Tibial nerve (tissue), 4 donors: Measurements from ENCODE around the gene FBXW12.

ENCODE experiments used
- CTCF ChIP-seq, 5 experiments: fragments of 200-600 bp in 3 of 5; fragments of 450-650 bp in 2 of 5; sonication (generic) in 3 of 5; IDR thresholded peaks; one replicate each; pipeline ENCODE4 v1.5.1; 2016 to 2019; ENCODE audit warnings: antibody characterized with exemption in 5 of 5, mild to moderate bottlenecking in 3 of 5, moderate library complexity in 2 of 5
- EP300 ChIP-seq, 2 donors: sonication (generic); formaldehyde crosslinking; IDR thresholded peaks; one replicate each; pipeline ENCODE4 v1.6.1; 2017; ENCODE audit warnings: antibody characterized with exemption in 2 of 2, mild to moderate bottlenecking in 1 of 2
- POLR2A ChIP-seq, 2 donors: fragments of 450-650 bp; IDR thresholded peaks; one replicate each; pipeline ENCODE4 v1.6.1; 2017; ENCODE audit warnings: antibody characterized with exemption in 2 of 2, mild to moderate bottlenecking in 2 of 2, moderate library complexity in 2 of 2

GRCh38 chr3:48410205-48411040, 38.4 kb downstream of the FBXW12 start:
- no peak for TF ChIP-seq CTCF (IDR thresholded peaks at IDR 0.05)
- no peak for TF ChIP-seq POLR2A (IDR thresholded peaks at IDR 0.05)
- no peak for TF ChIP-seq EP300 (IDR thresholded peaks at IDR 0.05)
